ENCODE data around the gene PSMD13.
A peak's percentile ranks its signal among the peaks of the same experiment; 100 is the strongest.
"Not testable (repeated sequence)": the region's sequence is repeated elsewhere in the genome, so short reads cannot be mapped to it uniquely, and the experiment has no call there.

The PSMD13 gene

GRCh38 chr11:250740-251299 is 14.0 kb downstream of the PSMD13 start:
- peak; percentile 42 for DNase-seq

GRCh38 chr11:251550-251949 is 14.8 kb downstream of the PSMD13 start:
- DNase-seq, result no peak

GRCh38 chr11:252666-253065 is 15.9 kb downstream of the PSMD13 start:
- no peak for DNase-seq

GRCh38 chr11:253160-253885 is 16.5 kb downstream of the PSMD13 start:
- DNase-seq, result no peak

GRCh38 chr11:253886-254270 is 17.1 kb downstream of the PSMD13 start:
- no peak for DNase-seq

GRCh38 chr11:255176-255575 is 18.4 kb downstream of the PSMD13 start:
- DNase-seq, result peak; percentile 47

GRCh38 chr11:255816-256215 is 19.0 kb downstream of the PSMD13 start:
- DNase-seq, result no peak

- DNase-seq, result no peak
Observed at GRCh38 chr11:256952-257737, 20.4 kb downstream of the PSMD13 start.

GRCh38 chr11:257766-258493 is 21.2 kb downstream of the PSMD13 start:
- DNase-seq, result no peak

- no peak for DNase-seq
Observed at GRCh38 chr11:259413-259812, 22.6 kb downstream of the PSMD13 start.

GRCh38 chr11:261624-262023 is 24.8 kb downstream of the PSMD13 start:
- no peak for DNase-seq

- no peak for DNase-seq
Observed at GRCh38 chr11:266676-267439, 30.1 kb downstream of the PSMD13 start.

- no peak for DNase-seq
Observed at GRCh38 chr11:267491-267994, 30.8 kb downstream of the PSMD13 start.

GRCh38 chr11:268716-269145 is 32.0 kb downstream of the PSMD13 start:
- DNase-seq, result not testable (repeated sequence)

GRCh38 chr11:269146-269890 is 32.5 kb downstream of the PSMD13 start:
- DNase-seq, result no peak

- no peak for DNase-seq
Observed at GRCh38 chr11:270451-271318, 33.9 kb downstream of the PSMD13 start.

- DNase-seq, result no peak
Observed at GRCh38 chr11:271319-271715, 34.5 kb downstream of the PSMD13 start.

GRCh38 chr11:272195-272930 is 35.6 kb downstream of the PSMD13 start:
- no peak for DNase-seq

GRCh38 chr11:272931-273198 is 36.1 kb downstream of the PSMD13 start:
- no peak for DNase-seq

- no peak for DNase-seq
Observed at GRCh38 chr11:276219-276618, 39.4 kb downstream of the PSMD13 start.
